Cardiac fibroblast (primary cell): ENCODE measurements around the gene TMEM167A.
A peak's percentile ranks its signal among the peaks of the same experiment; 100 is the strongest.

Source experiments
- DNase-seq, 2 donors: peaks; one replicate each; pipeline versions ENCODE4 v3.0.0 to v3.0.0-alpha.2; 2010; ENCODE audit warnings: low read depth in 2 of 2
- H3K4me3 ChIP-seq, 2 donors: replicated peaks in 1 of 2; 1 replicate in 1 of 2; 2 replicates in 1 of 2; pipeline ENCODE4 v1.5.1; 2011; ENCODE audit warnings: low read depth in 2 of 2, low read length in 2 of 2, mild to moderate bottlenecking in 2 of 2, moderate library complexity in 1 of 2
- TF ChIP-seq, protein P1 (sequence below): IDR thresholded peaks from one replicate; pipeline ENCODE4 v1.5.1; 2011; ENCODE audit warnings: low read depth, mild to moderate bottlenecking, low read length, inconsistent platforms

TMEM167A gene

GRCh38 chr5:83099445-83099844, 22.3 kb upstream of the TMEM167A start:
- H3K4me3 ChIP-seq = no peak overlapping the region
- no peak for DNase-seq
- TF ChIP-seq, protein P1, sequence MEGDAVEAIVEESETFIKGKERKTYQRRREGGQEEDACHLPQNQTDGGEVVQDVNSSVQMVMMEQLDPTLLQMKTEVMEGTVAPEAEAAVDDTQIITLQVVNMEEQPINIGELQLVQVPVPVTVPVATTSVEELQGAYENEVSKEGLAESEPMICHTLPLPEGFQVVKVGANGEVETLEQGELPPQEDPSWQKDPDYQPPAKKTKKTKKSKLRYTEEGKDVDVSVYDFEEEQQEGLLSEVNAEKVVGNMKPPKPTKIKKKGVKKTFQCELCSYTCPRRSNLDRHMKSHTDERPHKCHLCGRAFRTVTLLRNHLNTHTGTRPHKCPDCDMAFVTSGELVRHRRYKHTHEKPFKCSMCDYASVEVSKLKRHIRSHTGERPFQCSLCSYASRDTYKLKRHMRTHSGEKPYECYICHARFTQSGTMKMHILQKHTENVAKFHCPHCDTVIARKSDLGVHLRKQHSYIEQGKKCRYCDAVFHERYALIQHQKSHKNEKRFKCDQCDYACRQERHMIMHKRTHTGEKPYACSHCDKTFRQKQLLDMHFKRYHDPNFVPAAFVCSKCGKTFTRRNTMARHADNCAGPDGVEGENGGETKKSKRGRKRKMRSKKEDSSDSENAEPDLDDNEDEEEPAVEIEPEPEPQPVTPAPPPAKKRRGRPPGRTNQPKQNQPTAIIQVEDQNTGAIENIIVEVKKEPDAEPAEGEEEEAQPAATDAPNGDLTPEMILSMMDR = no peak

- TF ChIP-seq, protein P1 = no peak
- DNase-seq = no peak
- no peak overlapping the region for H3K4me3 ChIP-seq
Measured at GRCh38 chr5:83099001-83099400, 21.8 kb upstream of the TMEM167A start.

GRCh38 chr5:83097689-83098231, 20.6 kb upstream of the TMEM167A start:
- TF ChIP-seq, protein P1 = no peak
- DNase-seq = peak; percentile 37 to 59
- no peak overlapping the region for H3K4me3 ChIP-seq

GRCh38 chr5:83096660-83097339, 19.6 kb upstream of the TMEM167A start:
- peak; percentile 23 to 36 for DNase-seq
- H3K4me3 ChIP-seq = no peak overlapping the region

GRCh38 chr5:83095957-83096539, 18.9 kb upstream of the TMEM167A start:
- no peak overlapping the region for H3K4me3 ChIP-seq
- peak; percentile 52 to 83 for DNase-seq
- TF ChIP-seq, protein P1 = no peak

More at GRCh38 chr5:83096660-83097339, 19.6 kb upstream of the TMEM167A start:
- TF ChIP-seq, protein P1 = no peak

GRCh38 chr5:83095163-83095956, 18.2 kb upstream of the TMEM167A start:
- DNase-seq = no peak
- no peak overlapping the region for H3K4me3 ChIP-seq

More at GRCh38 chr5:83095163-83095956, 18.2 kb upstream of the TMEM167A start:
- TF ChIP-seq, protein P1 = no peak
